Measurements from ENCODE around the gene TAF4.

TAF4 gene

DNA sequence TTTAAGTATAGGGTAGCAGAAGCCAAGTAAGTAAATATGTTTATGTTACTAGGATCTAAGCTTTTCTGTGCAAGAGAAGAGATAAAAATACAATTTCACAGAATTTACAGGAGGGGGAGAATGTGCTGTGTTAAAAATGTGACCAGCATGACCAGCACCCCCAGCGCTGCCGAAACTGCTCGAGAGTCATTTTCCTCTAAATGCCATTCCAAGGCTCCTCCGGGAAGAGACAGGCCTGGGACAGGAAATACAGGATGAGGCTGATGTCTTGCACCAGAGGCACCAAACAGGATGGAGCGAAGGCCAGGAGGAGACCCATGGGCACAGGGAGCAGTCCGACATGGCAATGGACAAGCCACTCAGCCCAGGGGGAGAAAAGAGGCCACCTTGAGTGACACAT is 21.1 kb downstream of the TAF4 start:
- no peak for DNase-seq (ENCODE audit: low spot score)

DNA sequence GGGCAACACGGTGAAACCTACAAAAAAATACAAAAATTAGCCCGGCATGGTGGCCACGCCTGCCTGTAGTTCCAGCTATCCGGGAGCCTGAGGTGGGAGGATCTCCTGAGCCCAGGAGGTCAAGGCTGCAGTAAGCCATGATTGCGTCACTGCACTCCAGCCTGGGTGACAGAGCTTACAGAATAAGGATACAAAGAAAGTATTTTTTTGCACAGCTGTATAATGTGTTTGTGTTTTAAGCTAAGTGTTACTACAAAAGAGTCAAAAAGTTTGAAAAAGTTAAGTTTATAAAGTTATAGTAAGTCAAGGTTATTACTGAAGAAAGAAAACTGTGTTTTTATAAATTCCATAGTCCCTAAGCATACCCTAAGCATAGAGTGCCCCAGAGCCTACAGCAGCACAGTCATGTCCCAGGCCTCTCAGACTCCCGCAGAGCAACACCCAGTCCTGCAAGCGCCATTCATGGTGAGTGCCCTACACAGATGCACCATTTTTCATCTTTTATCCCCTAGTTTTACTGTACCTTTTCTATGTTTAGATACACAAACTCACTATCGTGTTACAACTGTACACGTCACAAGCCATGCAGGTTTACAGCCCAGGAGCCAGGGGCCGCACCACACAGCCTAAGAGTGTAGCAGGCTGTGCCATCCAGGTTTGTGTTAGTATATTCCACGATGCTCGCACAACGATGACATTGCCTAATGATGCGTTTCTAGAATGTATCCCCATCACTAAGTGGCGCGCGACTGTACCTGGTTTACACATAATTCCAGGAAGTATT is 22.4 kb downstream of the TAF4 start:
- DNase-seq (ENCODE audit: low spot score): no peak

DNA sequence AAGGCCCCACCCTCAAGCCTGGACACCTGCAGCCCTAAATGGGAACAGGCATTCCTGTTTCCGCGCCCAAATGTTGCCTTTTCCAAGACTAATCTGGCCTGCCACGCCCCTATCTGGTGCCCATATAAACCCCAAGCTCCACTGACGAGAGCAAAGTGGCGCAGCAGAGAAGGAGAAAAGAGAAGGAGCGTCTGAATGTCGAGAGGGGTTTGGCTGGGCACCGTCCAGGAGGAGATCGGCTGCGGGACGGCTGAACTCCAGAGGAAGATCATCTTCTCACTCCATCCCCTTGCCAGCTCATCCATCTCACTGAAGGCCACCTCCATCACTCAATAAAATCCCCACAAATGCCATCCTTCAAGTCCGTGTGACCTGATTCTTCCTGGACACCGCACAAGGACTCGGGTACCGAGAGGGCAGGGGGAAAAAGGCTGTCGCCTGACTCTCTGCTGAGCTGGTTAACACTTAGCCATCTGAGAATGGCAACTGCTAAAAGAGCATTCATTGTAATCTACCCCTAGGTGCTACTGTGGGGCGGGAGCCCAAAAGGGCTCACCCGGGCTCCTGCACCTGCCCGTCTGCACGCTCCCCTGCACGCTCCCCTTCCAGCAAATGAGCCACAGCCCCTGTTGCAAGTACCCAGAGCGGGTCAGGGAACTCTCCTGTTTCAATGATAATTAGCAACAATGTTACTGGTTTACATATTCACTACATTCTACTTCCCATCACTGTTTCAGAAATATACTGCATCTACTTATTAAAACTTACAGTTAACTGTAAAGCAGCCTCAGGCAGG is 23.5 kb downstream of the TAF4 start:
- no peak for DNase-seq (ENCODE audit: low spot score)

DNA sequence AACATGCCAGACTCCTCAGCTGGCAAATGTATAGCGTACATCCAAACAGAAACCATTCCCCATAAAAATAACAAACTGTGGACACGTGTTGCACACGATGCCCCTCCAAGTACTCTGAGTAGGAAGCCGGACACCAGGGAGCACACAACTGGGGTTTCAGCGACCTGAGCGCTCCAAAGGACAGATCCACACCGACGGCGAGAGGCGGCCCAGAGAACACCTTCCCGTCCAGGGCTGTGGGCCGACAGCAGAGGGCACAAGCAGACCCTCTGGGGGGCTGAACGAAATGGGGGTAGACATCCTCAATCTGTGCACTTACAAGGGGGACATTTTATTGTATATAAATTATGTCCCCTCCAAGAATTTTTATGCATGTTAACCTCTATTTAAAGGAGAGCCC is 24.7 kb downstream of the TAF4 start:
- no peak for DNase-seq (ENCODE audit: low spot score)

DNA sequence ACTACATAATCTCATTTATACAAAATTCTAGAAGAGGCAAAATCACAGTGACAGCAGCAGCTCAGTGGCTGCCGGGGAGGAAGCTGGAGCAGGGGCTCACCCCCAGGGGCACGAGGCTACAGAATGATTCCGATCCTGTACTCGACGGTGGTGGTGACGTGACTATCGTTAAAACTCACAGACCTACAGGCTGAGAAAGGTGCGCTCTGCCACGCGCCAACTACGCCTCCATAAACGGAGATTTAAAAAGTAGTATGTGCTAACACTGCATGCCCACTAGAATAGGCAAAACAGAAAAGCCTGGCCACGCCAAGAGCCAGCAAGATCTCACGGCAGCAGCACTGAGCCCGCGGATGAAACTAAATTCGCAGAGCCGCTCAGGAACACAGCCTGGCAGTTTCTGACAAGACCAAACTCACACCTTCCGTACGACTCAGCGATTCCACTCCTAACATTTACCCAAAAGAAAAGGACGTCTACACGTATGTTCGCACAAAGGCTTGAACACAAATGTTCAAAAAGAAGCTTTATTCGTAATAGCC is 25.2 kb downstream of the TAF4 start:
- DNase-seq (ENCODE audit: low spot score): no peak

DNA sequence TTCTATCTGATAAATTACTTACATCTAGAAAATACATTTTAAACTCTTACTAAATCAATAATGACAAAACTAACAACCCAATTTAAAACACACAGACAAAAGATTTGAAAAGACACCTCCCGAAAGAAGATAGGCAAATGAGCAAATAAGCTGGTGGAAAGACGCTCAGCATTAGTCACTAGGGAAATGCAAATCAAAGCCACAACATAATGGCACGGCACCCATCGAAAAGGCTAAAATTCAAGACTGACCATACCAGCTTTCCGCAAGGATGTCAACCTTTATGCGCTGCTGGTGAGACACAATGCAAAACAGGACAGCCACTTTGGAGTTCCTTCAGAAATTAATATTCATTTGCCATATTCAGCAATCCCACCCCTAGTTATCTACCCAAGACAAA is 25.9 kb downstream of the TAF4 start:
- DNase-seq (ENCODE audit: low spot score): no peak

DNA sequence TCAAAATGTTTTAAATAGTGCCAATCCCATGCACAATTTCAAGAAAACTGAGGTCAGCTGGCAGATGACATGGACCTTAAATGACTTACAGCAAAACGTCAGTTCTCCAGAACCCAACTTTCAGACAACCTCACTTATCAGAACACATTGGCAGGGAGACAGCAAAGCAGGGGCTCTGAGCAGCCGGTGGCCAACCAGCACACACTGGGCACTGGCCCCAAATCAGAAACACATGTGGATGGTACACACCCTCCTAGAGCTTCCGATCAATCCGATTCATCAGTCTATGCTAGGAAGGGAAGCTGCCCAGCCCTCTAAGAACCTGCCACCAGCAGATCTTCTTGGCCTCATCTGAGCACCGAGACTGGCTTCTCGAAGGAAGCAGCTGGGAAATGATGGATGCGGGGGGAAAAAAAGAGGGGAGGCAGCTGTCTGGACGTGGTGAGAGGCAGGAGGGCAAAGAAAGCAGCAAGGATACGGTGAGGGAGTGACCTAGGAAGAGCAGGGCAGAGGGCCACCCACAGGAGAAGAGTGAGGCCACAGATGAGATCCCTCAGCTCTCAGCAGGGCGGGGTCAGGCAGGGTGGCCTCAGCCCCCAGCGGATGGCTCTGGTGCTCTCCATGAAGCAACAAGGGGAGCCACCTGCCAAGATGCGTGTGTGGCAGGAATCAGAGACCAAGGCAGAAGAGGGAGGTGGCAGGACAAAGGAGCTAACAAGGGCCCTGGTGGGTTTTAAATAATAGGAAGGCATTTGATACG is 32.9 kb downstream of the TAF4 start:
- DNase-seq (ENCODE audit: low spot score): no peak

DNA sequence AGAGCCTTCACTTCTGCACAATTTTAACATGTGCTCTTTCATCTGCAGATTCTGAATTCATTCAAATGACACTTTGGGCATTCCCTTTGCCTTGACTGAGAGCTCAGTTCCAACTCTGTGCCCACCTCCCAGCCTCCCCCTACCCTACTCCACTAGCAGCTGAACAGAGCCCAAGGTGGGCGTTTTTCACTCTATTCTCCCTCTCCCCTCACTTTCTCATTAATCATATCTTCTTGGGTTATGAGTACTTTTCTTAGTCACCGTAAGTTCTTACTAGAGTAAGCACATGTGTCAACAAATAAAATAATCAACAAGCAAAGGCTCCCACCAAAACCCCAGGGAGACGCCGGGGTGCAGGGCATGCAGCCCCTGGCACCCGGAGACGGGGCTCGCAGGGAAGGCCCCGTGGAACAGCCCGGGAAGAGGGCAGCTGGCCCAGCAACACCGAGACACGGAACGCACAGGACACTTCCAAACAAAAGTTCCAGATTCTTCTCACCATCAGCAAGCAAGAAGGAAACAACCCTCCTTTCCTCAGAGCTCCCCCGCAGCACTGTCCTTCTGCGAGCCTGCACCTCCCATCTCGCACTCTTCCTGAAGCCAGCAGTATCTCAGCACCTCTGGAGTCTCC is 34.1 kb downstream of the TAF4 start:
- DNase-seq (ENCODE audit: low spot score): no peak

DNA sequence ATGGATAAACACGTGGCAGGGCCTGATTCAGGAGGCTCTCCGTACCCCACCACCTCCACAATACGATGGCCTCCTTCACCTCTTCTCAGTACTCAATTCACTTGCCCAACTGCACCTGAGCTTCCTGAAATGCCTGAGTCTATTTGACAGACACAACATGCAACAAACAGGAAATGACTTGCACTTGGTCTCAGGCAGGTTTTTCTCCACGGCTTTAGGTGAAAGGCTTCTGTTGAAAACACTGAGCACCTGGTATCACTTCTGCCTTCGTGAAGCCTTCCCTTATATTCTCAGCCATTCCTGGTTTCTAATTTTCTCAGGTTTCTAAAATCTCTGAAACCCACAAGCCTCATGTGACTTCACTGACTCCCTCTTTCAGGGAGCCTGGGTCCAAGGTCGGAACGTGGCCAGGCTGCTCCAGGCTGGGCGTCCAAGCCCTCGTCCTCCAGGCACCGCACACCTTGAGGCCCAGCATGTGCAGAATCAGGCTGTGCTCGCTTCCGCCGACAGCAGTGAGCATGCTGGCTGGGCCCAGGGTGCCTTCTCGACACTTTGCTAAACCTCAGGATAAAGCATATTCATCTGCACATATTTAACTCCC is 34.7 kb downstream of the TAF4 start:
- DNase-seq (ENCODE audit: low spot score): no peak

DNA sequence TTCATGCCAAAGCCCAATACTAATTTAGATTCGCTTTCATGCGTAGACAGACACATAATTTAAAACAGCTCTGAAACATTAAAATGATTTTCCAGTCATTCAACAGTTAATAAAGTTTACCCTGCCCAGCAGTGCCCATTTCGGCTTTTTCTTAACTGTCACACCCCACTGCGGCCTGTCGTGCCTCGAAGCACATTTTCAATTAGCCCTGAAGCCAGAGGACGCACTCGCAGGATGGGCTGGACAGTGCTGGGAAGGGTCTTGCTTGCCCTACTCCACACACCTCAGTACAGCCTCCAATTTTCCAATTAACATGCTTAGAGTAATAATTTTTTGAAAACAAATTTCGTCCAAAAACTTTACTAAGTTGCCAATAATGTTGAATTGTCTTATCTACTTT is 35.3 kb downstream of the TAF4 start:
- no peak for DNase-seq (ENCODE audit: low spot score)

DNA sequence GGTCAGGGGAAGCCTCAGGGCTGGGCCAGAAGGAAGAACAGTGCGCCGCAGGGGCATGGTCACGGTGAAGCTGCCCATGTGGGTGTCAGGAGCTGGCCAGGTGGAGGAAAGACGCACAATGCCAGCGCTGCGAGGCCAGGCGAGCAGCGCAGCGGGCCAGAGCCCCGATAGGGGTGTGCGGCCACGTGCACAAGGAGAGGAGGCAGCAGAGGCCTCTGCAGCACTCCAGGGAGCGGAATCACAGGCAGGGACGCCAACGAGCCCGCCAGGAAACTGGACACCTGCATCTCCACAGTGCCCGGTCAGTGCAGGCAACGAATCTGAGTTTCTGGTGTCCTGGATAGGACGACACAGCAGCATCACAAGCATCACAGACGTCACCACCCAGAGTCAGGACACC is 35.7 kb downstream of the TAF4 start:
- no peak for DNase-seq (ENCODE audit: low spot score)

DNA sequence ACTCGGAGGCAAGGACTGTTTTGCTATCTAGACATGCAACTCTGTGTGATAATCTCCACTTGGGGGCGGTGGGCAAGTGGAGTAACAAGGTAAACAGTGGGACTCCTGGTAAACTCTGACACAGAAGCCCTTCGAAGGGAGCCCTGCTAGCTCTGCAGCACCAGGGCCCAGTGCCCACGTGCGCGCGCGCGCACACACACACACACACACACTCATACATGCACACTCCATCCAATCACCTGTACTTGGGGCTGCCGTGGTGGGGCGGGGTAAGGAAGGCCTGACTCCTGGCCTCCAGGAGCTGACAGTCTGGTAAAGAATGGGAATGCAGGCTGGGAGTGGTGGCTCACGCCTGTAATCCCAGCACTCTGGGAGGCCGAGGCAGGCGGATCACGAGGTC is 36.4 kb downstream of the TAF4 start:
- DNase-seq (ENCODE audit: low spot score): no peak

DNA sequence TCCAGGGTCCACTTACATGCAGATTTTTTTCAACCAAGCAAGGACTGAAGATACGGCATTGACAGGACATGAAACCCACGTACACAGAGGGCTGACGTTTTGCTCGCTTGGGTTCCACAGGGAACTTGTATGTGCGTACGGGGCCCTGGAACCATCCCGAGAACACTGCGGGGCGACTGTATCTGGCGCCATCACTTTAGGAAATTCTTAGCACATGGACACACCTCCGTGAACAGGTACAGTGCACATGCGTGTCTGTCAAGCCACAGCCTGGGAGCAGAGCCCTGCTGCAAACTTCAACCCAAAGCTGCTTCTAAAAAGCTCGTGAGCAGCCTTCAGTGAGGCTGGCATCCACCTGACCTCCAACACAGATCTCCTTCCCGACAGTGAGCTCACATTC is 37.3 kb downstream of the TAF4 start:
- DNase-seq (ENCODE audit: low spot score): no peak

DNA sequence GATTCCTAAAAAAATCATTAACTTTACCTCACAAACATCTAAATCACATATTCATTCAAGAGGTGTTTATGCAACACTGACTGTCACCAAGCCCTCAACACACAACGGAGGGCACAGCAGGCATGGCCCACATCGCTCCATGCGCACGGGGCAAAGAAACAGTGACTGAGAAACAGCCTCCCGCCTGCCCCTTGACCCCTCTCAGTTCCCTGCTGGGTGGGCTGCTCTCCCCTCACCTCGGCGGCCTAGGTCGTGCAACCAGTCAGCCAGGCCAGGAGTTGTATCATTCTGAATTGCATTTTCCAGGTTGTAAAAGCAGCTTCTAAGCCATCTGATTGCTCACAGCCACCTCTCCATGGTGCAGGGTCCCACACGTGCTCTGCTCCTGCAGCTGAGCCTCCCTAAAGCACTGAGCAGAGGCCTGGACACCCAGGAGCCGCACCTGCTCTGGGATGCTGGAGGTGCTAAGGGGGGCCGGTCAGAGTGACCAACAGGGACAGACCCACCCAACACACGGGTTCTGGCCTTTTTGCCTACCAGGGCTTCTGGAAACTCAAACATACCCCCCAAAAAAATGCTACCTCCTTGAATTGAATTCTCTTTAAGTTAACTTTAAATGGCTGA is 37.9 kb downstream of the TAF4 start:
- DNase-seq (ENCODE audit: low spot score): no peak

DNA sequence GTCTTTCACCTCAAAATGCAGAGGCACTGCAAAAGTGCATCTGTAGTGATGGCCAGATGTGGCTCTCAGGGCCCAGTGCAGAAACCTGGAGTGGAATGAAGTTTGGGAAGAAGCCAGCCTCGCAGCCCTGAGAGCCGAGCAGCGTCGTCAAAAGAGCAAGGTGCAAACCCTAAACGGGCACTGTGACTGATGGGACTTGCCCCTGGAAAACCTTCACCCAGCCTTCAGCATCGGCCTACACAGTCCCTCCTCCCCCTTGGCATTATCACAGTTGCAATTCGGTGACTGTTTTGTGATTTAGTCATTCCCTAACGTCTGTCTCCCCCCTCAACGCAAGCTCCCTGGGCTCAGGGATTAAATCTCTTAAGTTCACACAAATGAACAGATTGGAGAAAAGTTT is 38.6 kb downstream of the TAF4 start:
- no peak for DNase-seq (ENCODE audit: low spot score)

DNA sequence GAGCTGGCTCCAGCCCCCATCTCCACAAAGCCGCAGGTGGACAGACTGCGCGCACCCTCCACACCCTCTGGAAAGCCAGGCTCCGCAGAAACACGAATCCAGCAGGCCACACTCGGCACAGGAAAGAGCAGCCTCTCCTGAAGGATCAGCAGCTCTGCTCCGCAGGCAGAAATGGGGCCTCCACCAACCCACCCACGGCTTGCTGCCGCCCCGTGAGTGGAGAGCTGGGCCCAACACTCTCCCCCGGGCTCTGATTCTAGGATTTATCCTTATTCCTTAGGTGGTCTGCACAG is 39.2 kb downstream of the TAF4 start:
- DNase-seq (ENCODE audit: low spot score): no peak

DNA sequence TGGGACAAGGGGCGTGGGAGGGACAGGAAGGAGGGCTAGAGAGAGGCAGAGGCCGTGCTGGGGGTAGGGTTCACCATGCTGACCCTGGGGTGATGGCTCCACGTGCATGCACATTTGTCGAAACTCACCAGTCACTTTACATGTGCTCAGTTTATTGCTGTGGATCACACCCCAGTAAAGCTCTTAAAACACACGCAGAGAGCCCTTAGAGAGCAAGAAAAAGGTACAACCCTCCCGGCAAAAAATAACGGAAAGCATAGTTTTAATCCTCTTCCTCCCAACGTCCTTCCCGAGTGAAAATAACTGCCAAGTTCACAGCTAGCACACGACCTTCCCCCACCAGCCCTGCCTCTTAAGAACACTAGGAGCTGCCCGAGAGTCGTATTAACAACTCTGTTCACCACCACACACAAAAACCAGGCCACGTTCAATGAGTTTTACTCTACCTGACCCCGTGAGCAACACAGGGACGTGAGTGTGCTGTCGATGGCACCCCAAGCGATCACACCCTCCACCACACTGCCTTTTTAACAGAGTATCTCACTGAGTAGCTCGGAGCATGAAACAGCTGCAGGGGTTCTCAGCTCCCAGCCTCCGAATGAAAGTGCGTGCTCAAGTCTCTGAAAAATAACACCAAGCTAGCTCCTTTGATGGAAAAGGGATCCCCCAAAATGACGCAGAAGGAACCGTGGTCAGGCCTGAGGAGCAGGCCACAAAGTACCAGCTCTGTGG is 39.7 kb downstream of the TAF4 start:
- no peak for DNase-seq (ENCODE audit: low spot score)

DNA sequence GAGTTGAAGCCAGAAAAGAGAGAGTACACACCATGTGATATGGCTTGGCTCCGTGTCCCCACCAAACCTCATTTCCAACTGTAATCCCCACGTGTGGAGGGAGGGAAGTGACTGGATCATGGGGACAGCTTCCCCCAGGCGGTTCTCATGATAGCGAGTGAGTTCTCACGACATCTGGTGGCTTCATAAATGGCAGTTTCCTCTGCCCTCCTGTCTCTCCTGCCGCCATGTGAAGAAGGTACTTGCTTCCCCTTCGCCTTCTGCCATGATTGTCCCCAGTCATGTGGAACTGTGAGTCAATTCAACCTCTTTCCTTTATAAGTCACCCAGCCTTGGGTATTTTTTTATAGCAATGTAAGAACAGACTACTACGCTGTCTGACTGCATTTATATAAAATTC is 40.3 kb downstream of the TAF4 start:
- DNase-seq (ENCODE audit: low spot score): no peak

DNA sequence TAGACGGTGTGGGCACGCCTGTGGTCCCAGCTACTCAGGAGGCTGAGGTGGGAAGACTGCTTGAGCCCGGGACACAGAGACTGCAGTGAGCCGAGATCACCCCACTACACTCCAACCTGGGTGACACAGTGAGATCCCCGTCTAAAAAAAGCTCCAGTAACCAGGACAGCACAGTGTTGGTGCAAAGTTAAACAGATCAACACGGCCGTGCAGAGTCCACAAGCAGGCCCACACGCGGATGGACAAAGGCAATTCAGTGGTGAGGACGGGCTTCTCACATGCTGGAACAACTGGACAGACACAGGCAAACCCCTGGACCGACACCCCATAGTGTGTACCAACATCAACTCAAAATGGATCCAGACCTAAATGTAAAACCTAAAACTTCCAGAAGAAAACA is 41.7 kb downstream of the TAF4 start:
- no peak for DNase-seq (ENCODE audit: low spot score)

DNA sequence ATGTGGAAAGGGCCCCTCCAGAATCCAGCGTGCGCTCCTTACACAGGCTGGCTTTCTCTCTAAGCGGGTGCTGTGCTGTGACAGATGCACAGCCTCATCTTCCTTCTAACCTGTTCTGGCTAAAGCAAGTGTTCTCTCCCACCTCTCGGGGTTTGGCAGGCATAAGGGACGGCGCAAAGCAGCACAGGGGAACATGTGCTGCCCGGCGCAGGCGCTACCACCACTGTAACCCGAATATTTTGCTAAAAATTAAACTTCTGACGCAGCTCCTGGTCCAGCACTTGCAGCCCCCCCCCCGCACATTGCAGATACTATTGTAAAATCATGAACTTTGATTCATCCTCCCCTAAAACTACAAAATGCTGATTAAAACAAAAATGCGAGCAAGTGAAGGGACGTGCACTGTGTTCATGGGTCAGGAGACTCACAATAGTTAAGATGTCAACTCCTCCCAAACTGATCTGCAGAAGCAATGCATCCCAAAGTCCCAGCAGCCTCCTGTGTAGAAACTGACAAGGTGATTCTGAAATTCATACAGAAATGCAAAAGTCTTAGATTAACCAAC is 43.0 kb downstream of the TAF4 start:
- DNase-seq (ENCODE audit: low spot score): no peak
